Suprapubic skin (tissue), 4 donors: ENCODE data around the gene AHI1. TPM values are rescaled to one million over a fixed set of nuclear protein-coding genes. Genes with fewer than 3 reads are reported as not detected.

ENCODE experiments used
- DNase-seq, 2 donors: peaks; one replicate each; pipeline ENCODE4 v3.0.0-alpha.2; 2019; ENCODE audit warnings: low spot score in 2 of 2
- H3K27ac ChIP-seq: fragments of 200-600 bp; sonication (generic); one replicate; pipeline ENCODE4 v1.5.1; 2019
- H3K27me3 ChIP-seq: fragments of 200-600 bp; sonication (generic); one replicate; pipeline ENCODE4 v1.5.1; 2019
- H3K36me3 ChIP-seq: fragments of 200-600 bp; sonication (generic); one replicate; pipeline ENCODE4 v1.5.1; 2019
- H3K4me1 ChIP-seq: fragments of 200-600 bp; sonication (generic); one replicate; pipeline ENCODE4 v1.5.1; 2019
- H3K4me3 ChIP-seq: fragments of 200-600 bp; sonication (generic); one replicate; pipeline ENCODE4 v1.5.1; 2019; ENCODE audit warnings: mild to moderate bottlenecking
- H3K9me3 ChIP-seq: fragments of 200-600 bp; sonication (generic); one replicate; pipeline ENCODE4 v1.5.1; 2019
- EP300 ChIP-seq: sonication (generic); formaldehyde crosslinking; IDR thresholded peaks from one replicate; pipeline ENCODE4 v1.6.1; 2017; ENCODE audit warnings: antibody characterized with exemption
- POLR2A ChIP-seq, 2 donors: fragments of 450-650 bp; IDR thresholded peaks; one replicate each; pipeline ENCODE4 v1.6.1; 2017; ENCODE audit warnings: antibody characterized with exemption in 2 of 2, mild to moderate bottlenecking in 2 of 2, moderate library complexity in 2 of 2
- POLR2AphosphoS5 ChIP-seq, 3 donors: sonication (generic); formaldehyde crosslinking; IDR thresholded peaks; one replicate each; pipeline ENCODE4 v1.6.1; 2017; ENCODE audit warnings: antibody characterized with exemption in 3 of 3
- WGBS: methylation state at CpG from one replicate; pipeline ENCODE4 v1.1.5; 2018; 5-methylcytosine and 5-hydroxymethylcytosine counted together
- total RNA-seq, 4 donors: library from RNA; depleted of rRNA; stranded (reverse); fragments of >200 nt; gene quantifications; one replicate each; pipeline ENCODE4 v1.1.0, GENCODE V29; 2016
- TF ChIP-seq, protein P1 (sequence below), 2 donors: fragments of 200-600 bp in 1 of 2; fragments of 450-650 bp in 1 of 2; sonication (generic) in 1 of 2; IDR thresholded peaks; one replicate each; pipeline ENCODE4 v1.5.1; 2016 to 2019; ENCODE audit warnings: antibody characterized with exemption in 2 of 2, mild to moderate bottlenecking in 1 of 2, moderate library complexity in 1 of 2

Gene AHI1
- total RNA-seq, 4 donors from 2014 or later = 12.1 to 53.6 (median 19.2) TPM

DNA sequence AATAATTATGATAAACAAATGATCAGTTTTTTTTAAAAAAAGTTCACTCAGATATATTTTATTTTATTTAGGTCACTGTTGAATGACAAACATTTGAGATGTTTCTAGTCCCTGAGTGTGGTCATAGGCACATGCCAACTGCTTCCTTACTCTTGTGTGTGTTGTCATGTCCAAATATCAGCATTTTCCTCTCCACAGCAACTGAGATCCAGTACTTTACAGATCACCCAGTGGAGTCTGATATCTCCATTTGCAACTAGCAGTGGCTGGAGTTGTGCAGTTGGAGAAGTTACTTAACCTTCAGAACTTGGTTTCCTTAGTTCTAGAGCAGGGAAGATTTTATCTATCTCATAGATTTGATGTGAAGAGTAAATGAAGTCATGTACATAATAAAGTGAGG lies 215.1 kb downstream of the AHI1 start:
- DNase-seq = no peak
- H3K27me3 ChIP-seq = no peaks in the 10 kb centered on the region
- H3K36me3 ChIP-seq = peaks cover 1% of the 10 kb centered on the region
- H3K4me3 ChIP-seq = no peak overlapping the region
- no peaks in the 10 kb centered on the region for H3K4me1 ChIP-seq
- no peak for TF ChIP-seq POLR2A (IDR thresholded peaks at IDR 0.05)
- TF ChIP-seq, protein P1, sequence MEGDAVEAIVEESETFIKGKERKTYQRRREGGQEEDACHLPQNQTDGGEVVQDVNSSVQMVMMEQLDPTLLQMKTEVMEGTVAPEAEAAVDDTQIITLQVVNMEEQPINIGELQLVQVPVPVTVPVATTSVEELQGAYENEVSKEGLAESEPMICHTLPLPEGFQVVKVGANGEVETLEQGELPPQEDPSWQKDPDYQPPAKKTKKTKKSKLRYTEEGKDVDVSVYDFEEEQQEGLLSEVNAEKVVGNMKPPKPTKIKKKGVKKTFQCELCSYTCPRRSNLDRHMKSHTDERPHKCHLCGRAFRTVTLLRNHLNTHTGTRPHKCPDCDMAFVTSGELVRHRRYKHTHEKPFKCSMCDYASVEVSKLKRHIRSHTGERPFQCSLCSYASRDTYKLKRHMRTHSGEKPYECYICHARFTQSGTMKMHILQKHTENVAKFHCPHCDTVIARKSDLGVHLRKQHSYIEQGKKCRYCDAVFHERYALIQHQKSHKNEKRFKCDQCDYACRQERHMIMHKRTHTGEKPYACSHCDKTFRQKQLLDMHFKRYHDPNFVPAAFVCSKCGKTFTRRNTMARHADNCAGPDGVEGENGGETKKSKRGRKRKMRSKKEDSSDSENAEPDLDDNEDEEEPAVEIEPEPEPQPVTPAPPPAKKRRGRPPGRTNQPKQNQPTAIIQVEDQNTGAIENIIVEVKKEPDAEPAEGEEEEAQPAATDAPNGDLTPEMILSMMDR (IDR thresholded peaks at IDR 0.05) = no peak
- no peak for TF ChIP-seq POLR2AphosphoS5 (IDR thresholded peaks at IDR 0.05)
- H3K27ac ChIP-seq = no peak overlapping the region
- H3K9me3 ChIP-seq = no peaks in the 10 kb centered on the region

DNA sequence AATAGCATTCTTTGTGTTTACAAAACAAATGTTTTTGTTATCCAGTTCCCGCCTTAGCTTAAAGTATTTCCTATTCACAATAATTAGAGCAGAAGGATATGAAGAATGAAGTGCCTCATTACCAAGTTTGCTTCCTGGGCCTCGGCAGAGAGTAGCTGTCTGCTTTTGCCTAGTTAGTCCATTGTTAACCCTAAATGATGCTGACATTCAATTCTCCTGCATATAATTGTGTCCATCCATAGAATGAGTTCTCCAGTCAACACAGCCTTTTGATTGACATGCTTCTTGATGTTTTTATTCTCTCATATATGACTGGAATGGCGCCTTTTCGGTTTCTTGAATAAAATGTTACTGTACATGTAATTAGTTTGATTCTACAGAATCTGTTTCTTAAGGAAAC lies 215.6 kb downstream of the AHI1 start:
- no peak for DNase-seq
- WGBS = 88% methylated on average over 4 of the region's 4 CpGs
- Histone ChIP-seq H3K9me3 (no peaks in the 10 kb centered on the region), H3K4me1 (no peaks in the 10 kb centered on the region), H3K27me3 (no peaks in the 10 kb centered on the region), H3K36me3 (no peaks in the 10 kb centered on the region), H3K4me3 (no peak overlapping the region), H3K27ac (no peak overlapping the region)
- TF ChIP-seq EP300 (no peak), POLR2A (IDR thresholded peaks at IDR 0.05) (no peak), POLR2AphosphoS5 (IDR thresholded peaks at IDR 0.05) (no peak)
- TF ChIP-seq, protein P1 (IDR thresholded peaks at IDR 0.05) = no peak

DNA sequence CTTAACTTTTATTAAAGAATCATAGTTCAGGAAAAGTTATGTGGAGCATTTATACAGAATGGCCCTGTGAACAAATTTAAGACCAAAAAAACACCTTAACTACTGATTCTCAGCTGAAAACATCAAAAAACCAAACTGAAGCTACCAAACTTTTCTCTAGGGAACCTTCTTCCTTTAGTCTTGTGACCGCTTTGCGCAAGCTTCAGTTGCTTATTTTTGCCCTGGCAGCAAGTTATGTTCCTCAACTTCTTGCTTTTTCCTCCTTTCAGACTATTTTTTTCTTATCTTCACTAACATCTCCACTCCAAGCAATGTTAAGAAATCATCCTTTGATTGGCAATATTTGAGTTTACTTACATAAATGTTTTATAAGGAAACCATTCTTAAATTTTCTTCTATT lies 216.3 kb downstream of the AHI1 start:
- Histone ChIP-seq H3K27ac (no peak overlapping the region), H3K4me3 (no peak overlapping the region), H3K36me3 (no peaks in the 10 kb centered on the region), H3K27me3 (no peaks in the 10 kb centered on the region), H3K4me1 (no peaks in the 10 kb centered on the region), H3K9me3 (no peaks in the 10 kb centered on the region)
- WGBS = 80% methylated on average over 2 of the region's 2 CpGs
- TF ChIP-seq POLR2A (IDR thresholded peaks at IDR 0.05) (no peak), EP300 (no peak), POLR2AphosphoS5 (IDR thresholded peaks at IDR 0.05) (no peak)
- TF ChIP-seq, protein P1 (IDR thresholded peaks at IDR 0.05) = no peak
- DNase-seq = no peak

DNA sequence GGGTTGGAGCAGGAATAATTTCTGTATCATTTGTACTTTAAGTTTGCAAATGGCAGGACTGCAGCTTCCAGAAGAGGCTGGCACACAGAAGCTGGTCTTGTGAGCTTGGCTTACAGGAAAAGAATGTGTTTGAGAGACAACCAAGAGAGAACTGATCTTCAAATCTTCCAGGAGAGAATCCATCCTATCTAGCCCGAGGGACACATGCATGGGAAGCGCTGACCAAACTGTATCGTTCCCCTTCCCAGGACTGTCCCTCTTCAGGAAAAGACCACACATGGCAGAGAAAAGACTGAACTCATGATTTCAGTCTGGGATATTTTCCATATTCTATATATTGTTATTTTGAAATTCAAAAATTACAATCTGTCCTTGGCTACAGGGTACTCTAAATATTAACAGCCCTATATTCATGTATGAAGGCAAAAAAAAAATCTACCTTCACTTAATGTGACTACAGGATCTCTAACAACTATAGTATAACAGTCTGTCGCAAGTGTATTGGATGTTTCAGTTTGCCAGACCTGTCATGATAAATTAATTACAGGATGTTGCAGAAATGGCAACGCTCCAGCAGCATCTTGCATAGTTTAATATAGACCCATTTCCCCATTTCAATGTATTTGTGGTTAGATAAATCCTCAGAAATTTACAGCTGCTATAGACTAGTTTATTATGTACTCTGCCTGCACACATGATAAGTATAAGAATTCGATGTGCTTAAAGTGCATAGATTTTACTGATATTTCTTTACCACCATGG lies 217.0 kb downstream of the AHI1 start:
- 41% methylated on average over 6 of the region's 6 CpGs for WGBS
- Histone ChIP-seq H3K27me3 (no peaks in the 10 kb centered on the region), H3K9me3 (no peaks in the 10 kb centered on the region), H3K4me1 (no peaks in the 10 kb centered on the region), H3K27ac (no peak overlapping the region), H3K36me3 (no peaks in the 10 kb centered on the region), H3K4me3 (no peak overlapping the region)
- no peak for TF ChIP-seq EP300
- no peak for TF ChIP-seq POLR2AphosphoS5 (IDR thresholded peaks at IDR 0.05)
- TF ChIP-seq, protein P1 (IDR thresholded peaks at IDR 0.05) = no peak
- no peak for TF ChIP-seq POLR2A (IDR thresholded peaks at IDR 0.05)
- no peak for DNase-seq

DNA sequence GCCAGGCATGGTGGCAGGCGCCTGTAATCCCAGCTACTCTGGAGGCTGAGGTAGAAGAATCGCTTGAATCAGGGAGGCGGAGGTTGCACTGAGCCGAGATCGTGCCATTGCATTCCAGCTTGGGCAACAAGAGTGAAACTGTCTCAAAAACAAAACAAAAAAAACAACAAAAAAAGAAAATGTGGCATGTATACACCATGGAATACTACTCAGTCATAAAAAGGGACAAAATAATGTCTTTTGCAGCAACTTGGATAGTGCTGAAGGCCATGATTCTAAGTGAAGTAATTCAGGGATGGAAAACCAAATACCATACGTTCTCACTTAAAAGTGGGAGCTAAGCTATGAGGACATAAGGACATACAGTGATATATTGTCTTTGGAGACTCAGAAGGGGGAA lies 220.1 kb downstream of the AHI1 start:
- WGBS = 95% methylated on average over 6 of the region's 6 CpGs
- no peak for DNase-seq

More for the DNA sequence above, 220.1 kb downstream of the AHI1 start:
- no peak overlapping the region for H3K4me3 ChIP-seq
- H3K9me3 ChIP-seq = no peaks in the 10 kb centered on the region
- H3K27ac ChIP-seq = no peak overlapping the region
- H3K27me3 ChIP-seq = no peaks in the 10 kb centered on the region
- no peaks in the 10 kb centered on the region for H3K4me1 ChIP-seq
- TF ChIP-seq EP300 (no peak), POLR2AphosphoS5 (IDR thresholded peaks at IDR 0.05) (no peak), POLR2A (IDR thresholded peaks at IDR 0.05) (no peak)
- TF ChIP-seq, protein P1 (IDR thresholded peaks at IDR 0.05) = no peak
- no peaks in the 10 kb centered on the region for H3K36me3 ChIP-seq
